Activated B cell treated with CpG ODN at 0.5 μM for 24 hours (primary cell): ENCODE data around the gene ADCK1. TPM values are rescaled to one million over a fixed set of nuclear protein-coding genes. Genes with fewer than 3 reads are reported as not detected.

Experiments used
- ATAC-seq: fragments of 200-7000 bp; cut with Tn5 transposase; one replicate; pipeline ENCODE4 v1.10.0; 2021; ENCODE audit warnings: low read depth, mild to moderate bottlenecking, moderate library complexity
- CTCF ChIA-PET: fragments of 350-600 bp; sonication (Branson Sonifier 250); formaldehyde crosslinking; loops from one replicate; lab custom pipeline; 2021; ENCODE audit warnings: antibody characterized with exemption; lab: Charles Lee
- POLR2A ChIA-PET: fragments of 350-600 bp; sonication (Branson Sonifier 250); formaldehyde crosslinking; loops from one replicate; lab custom pipeline; 2021; ENCODE audit warnings: antibody characterized with exemption; lab: Charles Lee
- DNase-seq: peaks from one replicate; pipeline ENCODE4 v3.0.0; 2022
- H3K27ac Mint-ChIP-seq: one replicate; pipeline ENCODE4 v1.8.0; 2020; ENCODE audit warnings: mixed read lengths
- H3K27me3 Mint-ChIP-seq: one replicate; pipeline ENCODE4 v1.8.0; 2021; ENCODE audit warnings: mixed read lengths
- H3K36me3 Mint-ChIP-seq: one replicate; pipeline ENCODE4 v1.8.0; 2021; ENCODE audit warnings: low read depth, mixed read lengths
- H3K4me1 Mint-ChIP-seq: one replicate; pipeline ENCODE4 v1.8.0; 2021; ENCODE audit warnings: mixed read lengths
- H3K4me3 Mint-ChIP-seq: one replicate; pipeline ENCODE4 v1.8.0; 2020; ENCODE audit warnings: mild to moderate bottlenecking, mixed read lengths
- H3K9me3 Mint-ChIP-seq: one replicate; pipeline ENCODE4 v1.8.0; 2020; ENCODE audit warnings: mixed read lengths
- intact Hi-C: fragments of 100-400 bp; cut with micrococcal nuclease; formaldehyde crosslinking; loops from one replicate; pipeline ENCODE4 v1.15.1; 2024
- total RNA-seq: library from RNA; stranded (reverse); gene quantifications from 2 replicates; pipeline ENCODE4 v1.2.3, GENCODE V29; 2022
- TF ChIP-seq, protein P1 (sequence below): fragments of 200-600 bp; IDR thresholded peaks from one replicate; pipeline ENCODE4 v1.8.0; 2022; ENCODE audit warnings: antibody characterized with exemption, mild to moderate bottlenecking

The ADCK1 gene
- total RNA-seq, 1 donor from 2014 or later = 8.6 TPM

DNA sequence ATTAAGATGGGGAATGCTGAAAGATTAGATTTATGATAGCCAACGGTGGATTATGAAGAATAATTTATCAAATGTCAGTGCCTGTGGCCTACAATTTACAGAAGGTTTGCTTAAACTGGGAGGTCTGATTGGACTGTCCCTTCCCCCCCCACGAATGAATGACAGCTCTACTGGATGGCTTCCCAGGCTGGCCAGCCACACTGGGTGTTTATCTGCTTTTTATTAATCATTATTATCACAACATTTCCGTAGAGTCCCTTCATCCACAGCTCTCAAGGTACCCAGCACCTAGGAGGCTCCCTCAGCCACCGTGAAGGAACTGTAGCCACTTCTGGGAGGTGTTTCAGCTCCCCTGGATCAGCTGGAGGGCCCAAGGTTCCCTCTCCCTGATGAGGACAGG lies 78.9 kb downstream of the ADCK1 start:
- POLR2A ChIA-PET = no interaction called here
- no peak for DNase-seq
- intact Hi-C loops = no loop called here
- TF ChIP-seq, protein P1, sequence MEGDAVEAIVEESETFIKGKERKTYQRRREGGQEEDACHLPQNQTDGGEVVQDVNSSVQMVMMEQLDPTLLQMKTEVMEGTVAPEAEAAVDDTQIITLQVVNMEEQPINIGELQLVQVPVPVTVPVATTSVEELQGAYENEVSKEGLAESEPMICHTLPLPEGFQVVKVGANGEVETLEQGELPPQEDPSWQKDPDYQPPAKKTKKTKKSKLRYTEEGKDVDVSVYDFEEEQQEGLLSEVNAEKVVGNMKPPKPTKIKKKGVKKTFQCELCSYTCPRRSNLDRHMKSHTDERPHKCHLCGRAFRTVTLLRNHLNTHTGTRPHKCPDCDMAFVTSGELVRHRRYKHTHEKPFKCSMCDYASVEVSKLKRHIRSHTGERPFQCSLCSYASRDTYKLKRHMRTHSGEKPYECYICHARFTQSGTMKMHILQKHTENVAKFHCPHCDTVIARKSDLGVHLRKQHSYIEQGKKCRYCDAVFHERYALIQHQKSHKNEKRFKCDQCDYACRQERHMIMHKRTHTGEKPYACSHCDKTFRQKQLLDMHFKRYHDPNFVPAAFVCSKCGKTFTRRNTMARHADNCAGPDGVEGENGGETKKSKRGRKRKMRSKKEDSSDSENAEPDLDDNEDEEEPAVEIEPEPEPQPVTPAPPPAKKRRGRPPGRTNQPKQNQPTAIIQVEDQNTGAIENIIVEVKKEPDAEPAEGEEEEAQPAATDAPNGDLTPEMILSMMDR = no peak
- no peak for ATAC-seq
- CTCF ChIA-PET = no interaction called here
- Mint-ChIP-seq H3K27me3 (no peaks in the 10 kb centered on the region), H3K36me3 (peaks cover 20% of the 10 kb centered on the region), H3K9me3 (peaks cover 2% of the 10 kb centered on the region), H3K4me1 (peaks cover 17% of the 10 kb centered on the region), H3K4me3 (no peak overlapping the region), H3K27ac (no peak overlapping the region)

DNA sequence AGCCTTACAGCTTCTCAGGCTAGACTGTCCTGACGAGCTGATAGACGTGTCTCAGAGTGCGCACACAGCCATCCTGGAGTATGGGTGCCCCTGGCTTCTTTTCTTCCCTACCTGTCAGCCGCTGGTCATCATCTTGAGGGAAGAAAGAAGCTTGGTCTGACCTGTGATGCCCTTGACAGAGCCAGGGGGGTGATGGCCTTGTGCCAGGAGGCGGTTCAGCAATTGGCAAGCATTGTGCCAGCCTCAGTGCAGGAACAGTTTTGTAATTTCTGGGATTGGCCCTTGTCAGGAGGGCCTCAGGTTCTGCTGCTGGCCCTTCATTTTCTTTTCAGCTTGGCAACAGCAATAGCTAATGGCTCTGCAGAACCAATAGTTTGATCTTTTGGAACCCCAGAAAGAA lies 80.1 kb downstream of the ADCK1 start:
- Mint-ChIP-seq H3K36me3 (peaks cover 10% of the 10 kb centered on the region), H3K27me3 (no peaks in the 10 kb centered on the region), H3K27ac (no peak overlapping the region), H3K4me1 (peaks cover 18% of the 10 kb centered on the region), H3K4me3 (no peak overlapping the region), H3K9me3 (no peaks in the 10 kb centered on the region)
- DNase-seq = no peak
- intact Hi-C loops = no loop called here
- POLR2A ChIA-PET = no interaction called here
- ATAC-seq = no peak
- CTCF ChIA-PET = interaction anchor here (1.3 kb wide), 1 partner anchor 18 kb away, joined by 5 read pairs; no protein-coding TSS in a partner anchor
- TF ChIP-seq, protein P1 = no peak

DNA sequence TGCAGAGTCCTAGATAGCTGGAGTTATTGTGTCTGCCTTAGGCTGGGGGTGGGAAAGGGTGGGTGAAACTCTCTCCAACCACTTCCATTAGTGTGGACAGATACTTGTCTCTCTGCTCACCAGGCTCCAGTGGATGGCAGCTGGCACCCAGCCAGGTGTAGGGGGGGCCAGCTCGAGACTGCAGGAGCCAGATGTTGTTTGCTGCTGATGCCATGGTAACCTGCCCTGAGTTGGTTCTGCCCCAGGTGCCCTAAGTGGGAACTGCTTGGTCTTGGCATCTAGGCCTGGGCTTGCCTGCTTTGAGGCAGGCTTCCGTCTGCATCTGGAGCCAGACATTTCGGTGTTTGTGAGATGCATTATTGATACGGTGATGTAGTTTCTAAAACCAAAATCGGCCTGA lies 82.2 kb downstream of the ADCK1 start:
- H3K36me3 Mint-ChIP-seq = peaks cover 5% of the 10 kb centered on the region
- H3K4me3 Mint-ChIP-seq = no peak overlapping the region
- TF ChIP-seq, protein P1 = no peak
- POLR2A ChIA-PET = no interaction called here
- H3K4me1 Mint-ChIP-seq = peaks cover 18% of the 10 kb centered on the region
- intact Hi-C loops = no loop called here
- no peak overlapping the region for H3K27ac Mint-ChIP-seq
- no peaks in the 10 kb centered on the region for H3K9me3 Mint-ChIP-seq
- CTCF ChIA-PET = no interaction called here
- no peaks in the 10 kb centered on the region for H3K27me3 Mint-ChIP-seq
- no peak for DNase-seq
- ATAC-seq = no peak

DNA sequence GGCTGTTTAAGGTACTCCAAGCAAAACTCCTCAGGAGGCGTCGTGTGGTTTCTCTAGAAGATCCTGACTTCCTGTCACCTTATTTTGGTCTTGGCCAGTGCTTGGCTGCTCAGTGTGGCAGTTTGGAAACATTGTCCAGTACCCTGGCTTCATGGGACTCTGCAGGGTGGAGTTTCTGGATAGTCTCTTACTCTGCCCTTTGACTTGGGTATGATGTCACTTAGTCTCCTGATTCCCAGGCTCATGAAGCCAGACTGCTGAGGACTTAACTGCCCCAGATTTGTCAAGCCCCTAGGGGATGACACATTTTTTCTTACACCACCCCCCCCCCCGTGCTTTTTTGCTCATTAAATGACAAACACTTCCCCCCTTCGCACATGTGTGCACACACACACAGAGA lies 82.7 kb downstream of the ADCK1 start:
- CTCF ChIA-PET = no interaction called here

DNA sequence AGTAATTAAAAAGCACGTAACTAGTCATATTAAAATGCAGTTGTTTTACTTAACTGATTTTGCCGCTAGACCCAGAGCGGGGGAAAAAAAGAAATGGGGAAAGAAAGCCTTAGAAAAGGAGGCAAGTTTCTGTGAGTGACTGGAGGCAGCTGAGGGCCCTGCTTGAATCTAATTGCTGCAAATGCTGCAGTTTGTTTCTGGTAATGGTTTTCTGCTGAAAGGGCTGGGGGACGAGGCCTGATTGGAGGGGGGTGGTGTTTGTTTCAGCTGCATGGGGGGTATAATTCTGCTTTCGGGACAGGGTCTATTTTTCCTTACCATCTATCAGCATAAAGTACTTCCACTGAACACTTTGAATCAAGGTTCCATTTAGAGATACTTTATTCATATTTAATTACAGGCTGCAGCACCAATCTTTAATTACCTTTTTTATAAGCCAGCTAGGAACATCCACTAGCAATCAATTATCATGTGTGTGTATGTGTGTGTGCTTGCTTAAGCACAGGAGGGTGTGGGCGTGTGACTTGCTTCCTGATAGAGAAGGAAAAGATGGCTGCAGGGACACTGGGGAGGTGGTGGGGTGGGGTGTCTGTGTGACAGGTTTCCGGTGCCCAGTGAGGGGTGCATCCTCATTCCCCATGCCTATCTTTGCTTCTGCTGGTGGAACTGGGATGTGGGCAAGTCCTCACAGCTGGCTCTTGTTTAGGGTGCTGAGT lies 83.4 kb downstream of the ADCK1 start:
- Mint-ChIP-seq H3K4me1 (peaks cover 18% of the 10 kb centered on the region), H3K9me3 (peaks cover 6% of the 10 kb centered on the region), H3K36me3 (peaks cover 15% of the 10 kb centered on the region), H3K4me3 (no peak overlapping the region), H3K27ac (no peak overlapping the region), H3K27me3 (no peaks in the 10 kb centered on the region)
- ChIA-PET POLR2A (no interaction called here), CTCF (no interaction called here)
- TF ChIP-seq, protein P1 = no peak
- ATAC-seq = no peak
- intact Hi-C loops = no loop called here
- no peak for DNase-seq

More for the DNA sequence above, 82.7 kb downstream of the ADCK1 start:
- peaks cover 18% of the 10 kb centered on the region for H3K4me1 Mint-ChIP-seq
- TF ChIP-seq, protein P1 = no peak
- H3K4me3 Mint-ChIP-seq = no peak overlapping the region
- no peak for DNase-seq
- no peak for ATAC-seq
- POLR2A ChIA-PET = no interaction called here
- intact Hi-C loops = no loop called here
- H3K27me3 Mint-ChIP-seq = no peaks in the 10 kb centered on the region
- no peak overlapping the region for H3K27ac Mint-ChIP-seq
- H3K9me3 Mint-ChIP-seq = no peaks in the 10 kb centered on the region
- peaks cover 9% of the 10 kb centered on the region for H3K36me3 Mint-ChIP-seq
